Left renal cortex interstitium (tissue), 4 donors: Measurements from ENCODE around the gene FAM234B. TPM values are rescaled to one million over a fixed set of nuclear protein-coding genes. Genes with fewer than 3 reads are reported as not detected.
A peak's percentile ranks its signal among the peaks of the same experiment; 100 is the strongest.

ENCODE experiments used
- DNase-seq, 4 donors: peaks; one replicate each; pipeline ENCODE4 v3.0.0-alpha.2; 2013; ENCODE audit warnings: low read depth in 4 of 4, low spot score in 2 of 4, missing footprints in 1 of 4
- polyA plus RNA-seq, 4 donors: library from polyadenylated mRNA; unstranded; fragments of 120-200 nt; gene quantifications; one replicate each; pipeline ENCODE4 v1.2.1, GENCODE V29; 2013; ENCODE audit not compliant: insufficient read length in 4 of 4

The FAM234B gene
- 10 to 100 TPM; 10.3 to 13.6 (median 12.7) TPM for polyA plus RNA-seq

- peak in 2 of 4 donors; percentile 41 to 64 for DNase-seq
Observed at GRCh38 chr12:13044002-13044905, at the start of gene FAM234B. FAM234B (plus strand) TSS chr12:13044381; CDS start chr12:13044404, 23 bp downstream.

GRCh38 chr12:12995088-12995487, 49.1 kb upstream of the FAM234B start:
- no peak for DNase-seq

GRCh38 chr12:12996209-12996608, 48.0 kb upstream of the FAM234B start:
- DNase-seq: no peak

- no peak for DNase-seq
Observed at GRCh38 chr12:12997156-12997555, 47.0 kb upstream of the FAM234B start.

GRCh38 chr12:12997734-12998133, 46.4 kb upstream of the FAM234B start:
- DNase-seq: no peak

- no peak for DNase-seq
Observed at GRCh38 chr12:12998248-12998647, 45.9 kb upstream of the FAM234B start.

GRCh38 chr12:12999271-12999958, 44.8 kb upstream of the FAM234B start:
- no peak for DNase-seq

- DNase-seq: peak; percentile 62 to 87 (median 84)
Observed at GRCh38 chr12:12999959-13000615, 44.1 kb upstream of the FAM234B start, which contains the start of gene HEBP1. HEBP1 (minus strand) TSS chr12:13000265; CDS start chr12:13000114, 151 bp downstream.

GRCh38 chr12:13000616-13000924, 43.6 kb upstream of the FAM234B start:
- DNase-seq: no peak

- peak; percentile 36 to 63 (median 40) for DNase-seq
Observed at GRCh38 chr12:13000925-13001774, 43.0 kb upstream of the FAM234B start.

- DNase-seq: no peak
Observed at GRCh38 chr12:13001775-13002040, 42.5 kb upstream of the FAM234B start.

- no peak for DNase-seq
Observed at GRCh38 chr12:13002301-13003097, 41.7 kb upstream of the FAM234B start.

GRCh38 chr12:13004361-13004760, 39.8 kb upstream of the FAM234B start:
- DNase-seq: no peak

- DNase-seq: no peak
Observed at GRCh38 chr12:13004986-13005385, 39.2 kb upstream of the FAM234B start.

GRCh38 chr12:13005649-13006048, 38.5 kb upstream of the FAM234B start:
- no peak for DNase-seq

GRCh38 chr12:13007496-13008233, 36.5 kb upstream of the FAM234B start:
- DNase-seq: no peak

- DNase-seq: no peak
Observed at GRCh38 chr12:13008741-13009380, 35.3 kb upstream of the FAM234B start.

GRCh38 chr12:13011098-13011497, 33.1 kb upstream of the FAM234B start:
- DNase-seq: no peak
